ENCODE results near the gene RBM34.

DNA sequence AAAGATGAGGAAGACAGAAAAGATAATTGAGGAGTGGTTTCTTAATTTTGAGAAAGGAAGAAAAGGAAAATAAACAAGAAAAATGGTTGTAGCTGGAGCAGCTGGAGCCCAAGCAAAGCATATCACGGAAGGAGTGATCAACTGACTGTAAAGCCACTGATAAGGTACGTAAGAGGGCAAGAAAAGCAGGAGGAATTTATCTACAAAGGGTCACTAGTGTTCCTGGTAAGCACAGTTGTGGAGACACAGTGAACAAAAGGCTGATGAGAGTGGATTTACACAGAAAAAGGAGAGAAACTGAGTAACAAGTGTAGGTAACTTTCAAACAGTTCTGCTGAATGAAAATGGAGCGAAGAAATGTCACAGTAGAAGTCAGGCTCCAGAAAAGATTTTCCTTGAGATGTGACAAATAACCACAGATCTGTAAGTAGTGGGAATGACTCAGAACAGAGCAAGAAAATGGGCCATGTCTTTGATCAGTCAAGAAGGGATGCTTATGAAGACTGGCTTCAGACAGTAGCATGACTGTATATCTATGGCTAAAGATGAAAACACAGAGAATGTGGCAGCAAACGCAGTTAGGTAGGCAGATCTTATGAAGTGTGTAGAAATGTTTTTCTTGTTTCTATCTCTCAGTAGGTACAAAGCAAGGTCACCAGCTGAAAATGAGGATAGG, 45.6 kb upstream of the RBM34 start:
- TF ChIP-seq POLR2A (IDR thresholded peaks at IDR 0.05; ENCODE audit: low read depth, low read length) = no peak
- TF ChIP-seq, protein P1, sequence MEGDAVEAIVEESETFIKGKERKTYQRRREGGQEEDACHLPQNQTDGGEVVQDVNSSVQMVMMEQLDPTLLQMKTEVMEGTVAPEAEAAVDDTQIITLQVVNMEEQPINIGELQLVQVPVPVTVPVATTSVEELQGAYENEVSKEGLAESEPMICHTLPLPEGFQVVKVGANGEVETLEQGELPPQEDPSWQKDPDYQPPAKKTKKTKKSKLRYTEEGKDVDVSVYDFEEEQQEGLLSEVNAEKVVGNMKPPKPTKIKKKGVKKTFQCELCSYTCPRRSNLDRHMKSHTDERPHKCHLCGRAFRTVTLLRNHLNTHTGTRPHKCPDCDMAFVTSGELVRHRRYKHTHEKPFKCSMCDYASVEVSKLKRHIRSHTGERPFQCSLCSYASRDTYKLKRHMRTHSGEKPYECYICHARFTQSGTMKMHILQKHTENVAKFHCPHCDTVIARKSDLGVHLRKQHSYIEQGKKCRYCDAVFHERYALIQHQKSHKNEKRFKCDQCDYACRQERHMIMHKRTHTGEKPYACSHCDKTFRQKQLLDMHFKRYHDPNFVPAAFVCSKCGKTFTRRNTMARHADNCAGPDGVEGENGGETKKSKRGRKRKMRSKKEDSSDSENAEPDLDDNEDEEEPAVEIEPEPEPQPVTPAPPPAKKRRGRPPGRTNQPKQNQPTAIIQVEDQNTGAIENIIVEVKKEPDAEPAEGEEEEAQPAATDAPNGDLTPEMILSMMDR (IDR thresholded peaks at IDR 0.05; ENCODE audit: extremely low read depth in 1 of 2, insufficient read depth in 1 of 2, low read depth in 1 of 2, low read length in 2 of 2) = no peak
- no peak for TF ChIP-seq POLR2AphosphoS5 (IDR thresholded peaks at IDR 0.05; ENCODE audit: insufficient read depth, low read depth, low read length)
- no peak for TF ChIP-seq EZH2 (IDR thresholded peaks at IDR 0.05; ENCODE audit: borderline replicate concordance, low read depth, low read length, severe bottlenecking)
- TF ChIP-seq, protein P2, sequence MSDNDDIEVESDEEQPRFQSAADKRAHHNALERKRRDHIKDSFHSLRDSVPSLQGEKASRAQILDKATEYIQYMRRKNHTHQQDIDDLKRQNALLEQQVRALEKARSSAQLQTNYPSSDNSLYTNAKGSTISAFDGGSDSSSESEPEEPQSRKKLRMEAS (IDR thresholded peaks at IDR 0.05; ENCODE audit: insufficient read depth, insufficient read length) = no peak
- TF ChIP-seq FOS (IDR thresholded peaks at IDR 0.05; ENCODE audit: borderline replicate concordance, insufficient read depth, low read length) = no peak
- TF ChIP-seq MYC (IDR thresholded peaks at IDR 0.05; ENCODE audit: low read depth, low read length) = no peak
- TF ChIP-seq JUN (IDR thresholded peaks at IDR 0.05; ENCODE audit: borderline replicate concordance, insufficient read depth, insufficient read length, low read depth) = no peak
